AG10803 (cell line): ENCODE measurements around the gene CRTC3.

Experiments used
- DNase-seq: peaks from one replicate; pipeline ENCODE4 v3.0.0; 2010; ENCODE audit warnings: low read depth
- H3K4me3 ChIP-seq: 2 replicates; pipeline ENCODE4 v1.5.1; 2011; ENCODE audit warnings: mild to moderate bottlenecking, low read length, control low read depth
- TF ChIP-seq, protein P1 (sequence below): conservative IDR thresholded peaks from 2 replicates; pipeline ENCODE4 v1.5.1; 2011; ENCODE audit warnings: mild to moderate bottlenecking, low read length, control low read depth, inconsistent platforms

The CRTC3 gene

DNA sequence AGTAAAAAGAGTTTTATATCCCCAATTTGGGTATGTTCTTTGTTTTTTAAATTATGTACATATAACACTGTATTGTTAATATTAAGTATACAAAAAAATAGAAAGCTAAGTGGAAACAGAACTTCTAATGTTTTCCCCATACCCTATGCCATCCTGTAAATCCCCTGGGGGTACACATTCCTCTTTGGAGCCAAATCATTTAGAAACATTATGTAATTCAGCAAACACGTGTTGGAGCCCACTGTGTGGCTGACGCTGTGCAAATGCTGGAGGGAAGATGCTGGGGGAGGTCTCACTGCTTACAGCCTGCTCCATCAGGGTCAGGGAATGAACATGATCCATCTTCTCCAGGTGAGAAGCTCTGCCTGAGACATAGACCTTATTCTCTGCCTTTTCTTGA, 52.8 kb downstream of the CRTC3 start:
- peak; percentile 25 for DNase-seq
- H3K4me3 ChIP-seq, result no peak overlapping the region
- TF ChIP-seq, protein P1, sequence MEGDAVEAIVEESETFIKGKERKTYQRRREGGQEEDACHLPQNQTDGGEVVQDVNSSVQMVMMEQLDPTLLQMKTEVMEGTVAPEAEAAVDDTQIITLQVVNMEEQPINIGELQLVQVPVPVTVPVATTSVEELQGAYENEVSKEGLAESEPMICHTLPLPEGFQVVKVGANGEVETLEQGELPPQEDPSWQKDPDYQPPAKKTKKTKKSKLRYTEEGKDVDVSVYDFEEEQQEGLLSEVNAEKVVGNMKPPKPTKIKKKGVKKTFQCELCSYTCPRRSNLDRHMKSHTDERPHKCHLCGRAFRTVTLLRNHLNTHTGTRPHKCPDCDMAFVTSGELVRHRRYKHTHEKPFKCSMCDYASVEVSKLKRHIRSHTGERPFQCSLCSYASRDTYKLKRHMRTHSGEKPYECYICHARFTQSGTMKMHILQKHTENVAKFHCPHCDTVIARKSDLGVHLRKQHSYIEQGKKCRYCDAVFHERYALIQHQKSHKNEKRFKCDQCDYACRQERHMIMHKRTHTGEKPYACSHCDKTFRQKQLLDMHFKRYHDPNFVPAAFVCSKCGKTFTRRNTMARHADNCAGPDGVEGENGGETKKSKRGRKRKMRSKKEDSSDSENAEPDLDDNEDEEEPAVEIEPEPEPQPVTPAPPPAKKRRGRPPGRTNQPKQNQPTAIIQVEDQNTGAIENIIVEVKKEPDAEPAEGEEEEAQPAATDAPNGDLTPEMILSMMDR, result no peak

DNA sequence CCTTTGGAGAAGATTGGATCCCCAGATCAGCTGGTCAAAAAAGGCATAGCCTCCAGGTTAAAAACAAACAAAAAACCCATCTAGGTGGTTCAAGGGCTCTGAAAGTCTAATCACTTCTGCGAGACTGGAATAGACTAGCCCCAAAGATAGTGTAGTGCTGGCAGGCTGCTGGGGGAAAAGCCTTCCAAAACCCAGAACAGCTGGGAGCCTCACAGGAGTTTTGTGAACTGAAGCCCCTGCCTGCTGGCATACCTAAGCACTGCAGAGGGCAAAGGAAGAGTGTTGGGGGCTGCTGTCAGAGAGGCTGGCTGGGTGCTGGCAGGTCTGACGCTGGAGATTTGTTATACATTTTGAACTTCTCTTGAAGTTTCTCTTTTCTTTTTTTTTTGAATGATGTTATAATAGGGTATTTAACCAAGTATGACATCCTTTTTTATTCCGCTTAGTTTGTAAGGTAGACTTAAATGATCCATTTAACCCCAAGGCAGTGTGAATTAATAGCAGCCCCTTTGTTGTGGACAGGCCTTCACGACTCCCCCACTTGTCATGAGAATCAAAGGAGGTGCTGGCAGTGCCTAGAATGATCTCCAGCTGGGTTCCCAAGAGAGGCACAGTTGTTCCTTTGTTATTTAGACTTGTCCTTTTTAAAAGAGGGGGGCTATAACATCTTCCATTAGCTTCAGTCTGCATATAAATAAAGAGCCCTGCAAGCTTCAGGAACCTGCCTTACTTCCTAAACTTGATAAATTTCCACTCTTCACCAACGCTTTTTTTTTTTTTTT, 53.9 kb downstream of the CRTC3 start:
- no peak for DNase-seq
- TF ChIP-seq, protein P1, result no peak
- no peak overlapping the region for H3K4me3 ChIP-seq

DNA sequence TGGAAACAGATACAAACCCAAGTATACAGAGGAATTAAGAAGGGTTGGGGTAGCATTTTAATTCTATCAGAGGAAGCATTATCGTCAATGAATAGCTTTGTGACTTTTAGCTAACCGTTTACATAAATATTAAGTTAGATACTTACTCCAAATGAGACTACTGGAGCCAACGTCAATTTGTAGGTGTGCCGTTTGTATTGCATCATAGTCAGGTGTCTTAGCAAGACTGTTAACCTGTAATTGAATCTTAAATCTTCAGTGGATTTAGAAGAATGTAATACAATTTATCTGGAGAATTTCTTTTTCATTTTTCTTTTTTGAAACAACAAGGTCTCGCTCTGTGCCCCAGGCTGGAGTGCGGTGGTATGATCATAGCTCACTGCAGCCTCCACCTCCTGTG, 55.1 kb downstream of the CRTC3 start:
- H3K4me3 ChIP-seq, result no peak overlapping the region
- TF ChIP-seq, protein P1, result no peak
- no peak for DNase-seq

DNA sequence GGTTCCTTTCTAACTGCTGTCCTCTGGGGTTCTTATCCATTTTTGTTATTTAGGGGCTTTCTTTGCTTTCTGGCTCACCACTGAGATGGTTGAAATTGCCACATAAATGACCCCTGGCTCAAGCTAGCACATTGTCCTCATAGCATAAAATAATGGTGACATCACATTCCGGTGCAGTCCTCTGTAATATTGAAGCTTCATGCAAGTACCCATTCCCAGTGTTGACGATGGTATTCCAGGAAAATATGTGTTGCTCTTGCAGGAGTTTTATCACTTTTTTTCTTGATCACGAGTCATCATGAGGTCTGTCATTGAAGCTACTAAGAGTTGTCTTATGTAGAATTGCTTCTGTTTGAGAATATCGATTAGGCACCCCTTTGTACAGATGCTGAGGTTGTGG, 56.1 kb downstream of the CRTC3 start:
- TF ChIP-seq, protein P1, result no peak
- peak; percentile 52 for DNase-seq
- no peak overlapping the region for H3K4me3 ChIP-seq

DNA sequence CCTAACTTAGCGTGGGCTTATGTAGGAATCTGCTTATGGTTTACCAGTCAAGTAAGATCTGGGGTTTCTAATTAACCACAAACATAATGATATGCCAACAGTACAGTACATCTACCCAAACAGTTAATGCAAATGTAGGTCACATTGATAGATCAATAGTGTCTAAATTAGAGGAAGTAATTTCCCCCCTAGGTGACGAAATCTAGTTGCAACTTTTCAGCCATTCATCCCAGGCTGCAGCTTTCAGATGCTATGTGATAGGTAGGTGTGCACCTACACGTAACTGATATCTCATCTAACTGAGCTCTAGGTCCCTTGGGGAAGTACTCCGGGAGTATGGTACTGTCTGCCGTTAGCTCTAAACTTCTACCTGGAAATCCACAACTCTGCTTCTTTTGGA, 57.2 kb downstream of the CRTC3 start:
- DNase-seq, result no peak
- H3K4me3 ChIP-seq, result no peak overlapping the region
- TF ChIP-seq, protein P1, result no peak

DNA sequence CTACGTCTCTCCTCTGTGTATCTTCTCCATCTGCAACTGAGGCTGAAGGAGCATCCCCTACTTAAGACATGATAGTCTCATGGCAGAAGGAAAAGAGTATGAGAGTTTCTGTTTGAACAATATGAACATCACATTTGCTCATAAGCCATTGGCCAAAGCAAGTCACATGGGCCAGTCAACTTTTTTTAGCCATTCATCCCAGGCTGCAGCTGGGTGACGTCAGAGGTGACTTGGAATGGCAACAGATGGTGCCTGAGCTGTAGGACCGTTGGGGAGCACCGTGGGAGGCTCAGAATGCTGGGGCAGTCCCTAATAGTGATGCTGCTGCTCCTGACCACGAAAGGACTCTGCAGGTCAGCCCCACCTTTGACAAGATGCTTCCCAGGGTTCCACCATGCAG, 58.7 kb downstream of the CRTC3 start:
- no peak overlapping the region for H3K4me3 ChIP-seq
- TF ChIP-seq, protein P1, result no peak
- no peak for DNase-seq

DNA sequence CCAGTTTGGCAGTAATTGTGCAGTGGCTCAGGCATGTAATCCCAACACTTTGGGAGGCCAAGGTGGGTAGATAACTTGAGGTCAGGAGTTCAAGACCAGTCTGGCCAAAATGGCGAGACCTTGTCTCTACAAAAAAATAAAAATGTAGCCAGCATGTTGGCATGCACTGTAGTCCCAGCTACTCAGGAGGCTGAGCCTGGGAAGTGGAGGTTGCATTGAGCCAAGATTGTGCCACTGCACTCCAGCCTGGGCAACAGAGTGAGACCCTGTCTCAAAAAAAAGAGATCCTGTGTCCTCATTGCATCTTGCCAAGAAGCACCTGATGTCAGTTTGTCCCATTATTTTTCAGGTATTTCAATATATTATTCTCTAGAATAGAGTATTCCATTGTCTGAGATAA, 61.8 kb downstream of the CRTC3 start:
- H3K4me3 ChIP-seq, result no peak overlapping the region
- DNase-seq, result no peak
- TF ChIP-seq, protein P1, result no peak
